ELR (cell line): Measurements from ENCODE around the gene CATSPERZ.
"Not testable (repeated sequence)": the region's sequence is repeated elsewhere in the genome, so short reads cannot be mapped to it uniquely, and the experiment has no call there.

ENCODE experiments used
- DNase-seq: peaks from one replicate; pipeline ENCODE4 v3.0.0-alpha.2; 2015; ENCODE audit warnings: low read depth

The CATSPERZ gene

GRCh38 chr11:64321026-64321425, 20.9 kb downstream of the CATSPERZ start:
- no peak for DNase-seq

GRCh38 chr11:64321533-64321932, 21.4 kb downstream of the CATSPERZ start:
- no peak for DNase-seq

GRCh38 chr11:64322925-64323260, 22.7 kb downstream of the CATSPERZ start:
- DNase-seq = no peak

GRCh38 chr11:64323373-64323772, 23.2 kb downstream of the CATSPERZ start:
- no peak for DNase-seq

GRCh38 chr11:64323984-64324383, 23.8 kb downstream of the CATSPERZ start:
- not testable (repeated sequence) for DNase-seq

GRCh38 chr11:64324692-64325469, 24.7 kb downstream of the CATSPERZ start:
- no peak for DNase-seq

GRCh38 chr11:64327375-64327774, 27.2 kb downstream of the CATSPERZ start:
- no peak for DNase-seq

- no peak for DNase-seq
Observed at GRCh38 chr11:64327993-64328392, 27.8 kb downstream of the CATSPERZ start.

- DNase-seq = no peak
Observed at GRCh38 chr11:64330888-64331287, 30.7 kb downstream of the CATSPERZ start.

- peak; percentile 96 for DNase-seq
Observed at GRCh38 chr11:64331569-64332371, 31.6 kb downstream of the CATSPERZ start.

- DNase-seq = no peak
Observed at GRCh38 chr11:64333556-64333955, 33.4 kb downstream of the CATSPERZ start.

GRCh38 chr11:64334764-64335735, 34.9 kb downstream of the CATSPERZ start:
- DNase-seq = peak; percentile 99

- DNase-seq = no peak
Observed at GRCh38 chr11:64337538-64338249, 37.5 kb downstream of the CATSPERZ start.

- no peak for DNase-seq
Observed at GRCh38 chr11:64338716-64339115, 38.6 kb downstream of the CATSPERZ start.

GRCh38 chr11:64339286-64339685, 39.1 kb downstream of the CATSPERZ start:
- no peak for DNase-seq

GRCh38 chr11:64339754-64340408, 39.7 kb downstream of the CATSPERZ start, which contains the start of gene CCDC88B:
Gene CCDC88B, plus strand, starts transcription at chr11:64340204. Its CDS starts 63 bp downstream, at chr11:64340267.
- DNase-seq = no peak

- no peak for DNase-seq
Observed at GRCh38 chr11:64340671-64341335, 40.6 kb downstream of the CATSPERZ start.

GRCh38 chr11:64341429-64341828, 41.3 kb downstream of the CATSPERZ start:
- DNase-seq = no peak

- DNase-seq = peak; percentile 89
Observed at GRCh38 chr11:64341851-64342791, 42.0 kb downstream of the CATSPERZ start.
